ENCODE measurements around the gene MAFG. TPM values are rescaled to one million over a fixed set of nuclear protein-coding genes. Genes with fewer than 3 reads are reported as not detected.

The MAFG gene
- total RNA-seq, 2 experiments from 2014 or later, result 12.4 to 14.1 TPM

GRCh38 chr17:81931557-81932332, 4.2 kb upstream of the MAFG start:
- CTCF ChIA-PET, result interaction anchor here (2.2 kb wide), 1 partner anchor 28 kb away, joined by 7 read pairs; no protein-coding TSS in a partner anchor
- Mint-ChIP-seq H3K36me3 (ENCODE audit: low read depth) (peaks cover 39% of the 10 kb centered on the region), H3K27me3 (peaks cover 5% of the 10 kb centered on the region), H3K27ac (no peak overlapping the region), H3K9me3 (no peaks in the 10 kb centered on the region), H3K4me1 (ENCODE audit: low read depth) (peaks cover 38% of the 10 kb centered on the region), H3K4me3 (no peak overlapping the region)
- intact Hi-C loops (cut with micrococcal nuclease), result no loop called here
- TF ChIP-seq CTCF (IDR thresholded peaks at IDR 0.05), result no peak
- no peak for ATAC-seq
- POLR2A ChIA-PET, result interaction anchor here (0.8 to 1.4 kb wide), 2 partner anchors 60 to 167 kb away, joined by 3 to 5 read pairs; no protein-coding TSS in a partner anchor
- no peak for DNase-seq

GRCh38 chr17:81931189-81931556, 3.6 kb upstream of the MAFG start:
- Mint-ChIP-seq H3K27me3 (peaks cover 5% of the 10 kb centered on the region), H3K27ac (no peak overlapping the region), H3K36me3 (ENCODE audit: low read depth) (peaks cover 34% of the 10 kb centered on the region), H3K4me1 (ENCODE audit: low read depth) (peaks cover 42% of the 10 kb centered on the region), H3K9me3 (no peaks in the 10 kb centered on the region), H3K4me3 (no peak overlapping the region)
- DNase-seq (no peak), ATAC-seq (no peak)
- intact Hi-C loops (cut with micrococcal nuclease), result no loop called here
- POLR2A ChIA-PET, result interaction anchor here (0.8 to 1.4 kb wide), 3 partner anchors 14 to 168 kb away, joined by 3 to 5 read pairs (median 3); no protein-coding TSS in a partner anchor
- no peak for TF ChIP-seq CTCF (IDR thresholded peaks at IDR 0.05)
- CTCF ChIA-PET, result interaction anchor here (2.2 kb wide), 1 partner anchor 28 kb away, joined by 7 read pairs; no protein-coding TSS in a partner anchor

GRCh38 chr17:81930142-81931125, 2.9 kb upstream of the MAFG start:
- no peak overlapping the region for H3K4me3 Mint-ChIP-seq
- peaks cover 29% of the 10 kb centered on the region for H3K36me3 Mint-ChIP-seq (ENCODE audit: low read depth)
- H3K9me3 Mint-ChIP-seq, result no peaks in the 10 kb centered on the region
- ATAC-seq, result peak; percentile 21
- DNase-seq, result peak; percentile 53
- no peak for TF ChIP-seq CTCF (IDR thresholded peaks at IDR 0.05)
- ChIA-PET POLR2A (interaction anchor here (0.7 to 1.4 kb wide), 3 partner anchors 13 to 176 kb away, joined by 3 to 5 read pairs (median 4); no protein-coding TSS in a partner anchor), CTCF (interaction anchor here (0.8 to 2.2 kb wide), 2 partner anchors 29 to 91 kb away, joined by 3 to 7 read pairs; no protein-coding TSS in a partner anchor)
- peaks cover 5% of the 10 kb centered on the region for H3K27me3 Mint-ChIP-seq
- intact Hi-C loops (cut with micrococcal nuclease), result no loop called here
- peaks cover 42% of the 10 kb centered on the region for H3K4me1 Mint-ChIP-seq (ENCODE audit: low read depth)
- H3K27ac Mint-ChIP-seq, result no peak overlapping the region

GRCh38 chr17:81929253-81930141, 2.0 kb upstream of the MAFG start:
- peak overlapping the region; percentile 74 for H3K4me3 Mint-ChIP-seq
- peaks cover 5% of the 10 kb centered on the region for H3K27me3 Mint-ChIP-seq
- no peak for TF ChIP-seq CTCF (IDR thresholded peaks at IDR 0.05)
- H3K9me3 Mint-ChIP-seq, result no peaks in the 10 kb centered on the region
- POLR2A ChIA-PET, result interaction anchor here (0.6 to 1.7 kb wide), 5 partner anchors 9 to 177 kb away, joined by 3 to 6 read pairs (median 3); no protein-coding TSS in a partner anchor
- DNase-seq (no peak), ATAC-seq (no peak)
- CTCF ChIA-PET, result interaction anchor here (1.0 to 1.3 kb wide), 2 partner anchors 13 to 30 kb away, joined by 3 read pairs; no protein-coding TSS in a partner anchor
- intact Hi-C loops (cut with micrococcal nuclease), result no loop called here
- peaks cover 39% of the 10 kb centered on the region for H3K4me1 Mint-ChIP-seq (ENCODE audit: low read depth)
- peaks cover 21% of the 10 kb centered on the region for H3K36me3 Mint-ChIP-seq (ENCODE audit: low read depth)
- H3K27ac Mint-ChIP-seq, result no peak overlapping the region
